GM23338 (cell line): ENCODE results near the gene MAP2K5. TPM values are rescaled to one million over a fixed set of nuclear protein-coding genes. Genes with fewer than 3 reads are reported as not detected.

Experiments used
- ATAC-seq: fragments of 200-7000 bp; cut with Tn5 transposase; 3 replicates; pipeline ENCODE4 v1.9.1; 2020
- DNase-seq: peaks from one replicate; pipeline ENCODE4 v3.0.0-alpha.2; 2015; ENCODE audit warnings: low spot score
- H2AFZ ChIP-seq: fragments of 200-600 bp; sonication (generic); 2 replicates; pipeline ENCODE4 v1.8.0; 2016; ENCODE audit warnings: antibody characterized with exemption, mild to moderate bottlenecking, moderate library complexity
- H3F3A ChIP-seq: fragments of 200-600 bp; sonication (generic); replicated peaks from 2 replicates; pipeline ENCODE4 v1.8.0; 2017; ENCODE audit warnings: antibody characterized with exemption, mixed run types, low read depth
- H3K27ac ChIP-seq: fragments of 200-600 bp; sonication (generic); 2 replicates; pipeline ENCODE4 v1.6.1; 2016; ENCODE audit warnings: low read depth
- H3K27me3 ChIP-seq: fragments of 200-600 bp; sonication (generic); 2 replicates; pipeline ENCODE4 v1.8.0; 2016; ENCODE audit warnings: mild to moderate bottlenecking, mixed run types, moderate library complexity; ENCODE audit not compliant: insufficient read depth
- H3K36me3 ChIP-seq: fragments of 200-600 bp; sonication (generic); 2 replicates; pipeline ENCODE4 v1.8.0; 2016; ENCODE audit warnings: mild to moderate bottlenecking; ENCODE audit not compliant: insufficient read depth
- H3K4me1 ChIP-seq: fragments of 200-600 bp; sonication (generic); 2 replicates; pipeline ENCODE4 v1.8.0; 2016; ENCODE audit warnings: mild to moderate bottlenecking, moderate library complexity; ENCODE audit not compliant: insufficient read depth
- H3K4me2 ChIP-seq: fragments of 200-600 bp; sonication (generic); 2 replicates; pipeline ENCODE4 v1.7.1; 2017; ENCODE audit warnings: mixed run types
- H3K4me3 ChIP-seq: fragments of 200-600 bp; sonication (generic); 2 replicates; pipeline ENCODE4 v1.6.1; 2016; ENCODE audit warnings: mixed run types
- H3K79me2 ChIP-seq: fragments of 200-600 bp; sonication (generic); replicated peaks from 2 replicates; pipeline ENCODE4 v1.8.0; 2017; ENCODE audit warnings: mild to moderate bottlenecking; ENCODE audit not compliant: insufficient read depth
- H3K9me2 ChIP-seq: fragments of 200-600 bp; sonication (generic); 2 replicates; pipeline ENCODE4 v1.8.0; 2017; ENCODE audit not compliant: insufficient read depth
- H4K20me1 ChIP-seq: fragments of 200-600 bp; sonication (generic); replicated peaks from 2 replicates; pipeline ENCODE4 v1.8.0; 2017; ENCODE audit warnings: mild to moderate bottlenecking; ENCODE audit not compliant: insufficient read depth
- H3K27ac Mint-ChIP-seq: 2 replicates; pipeline ENCODE4 v1.8.0; 2020; ENCODE audit warnings: inconsistent platforms, mild to moderate bottlenecking, moderate library complexity, mixed read lengths
- H3K27me3 Mint-ChIP-seq: 3 replicates; pipeline ENCODE4 v1.8.0; 2022; ENCODE audit warnings: low read depth, mild to moderate bottlenecking, moderate library complexity, mixed read lengths, inconsistent platforms; ENCODE audit not compliant: insufficient read depth, poor library complexity
- H3K36me3 Mint-ChIP-seq: 3 replicates; pipeline ENCODE4 v1.8.0; 2021; ENCODE audit warnings: low read depth, mild to moderate bottlenecking, inconsistent platforms, moderate library complexity, mixed read lengths
- H3K4me1 Mint-ChIP-seq: 3 replicates; pipeline ENCODE4 v1.8.0; 2020; ENCODE audit warnings: mild to moderate bottlenecking, inconsistent platforms, mixed read lengths
- H3K4me3 Mint-ChIP-seq: 3 replicates; pipeline ENCODE4 v1.8.0; 2021; ENCODE audit warnings: moderate library complexity, mild to moderate bottlenecking, inconsistent platforms, mixed read lengths
- H3K9me3 Mint-ChIP-seq: 3 replicates; pipeline ENCODE4 v1.8.0; 2020; ENCODE audit warnings: moderate library complexity, mild to moderate bottlenecking, inconsistent platforms, mixed read lengths
- CREB1 ChIP-seq: fragments of 250-450 bp; sonication (Bioruptor Pico); IDR thresholded peaks from 2 replicates; pipeline ENCODE4 v1.5.0; 2020; ENCODE audit warnings: low read depth, mild to moderate bottlenecking, moderate library complexity
- CTCF ChIP-seq, 2 experiments: fragments of 200-600 bp in 1 of 2; sonication (generic) in 1 of 2; conservative IDR thresholded peaks; 2 replicates each; pipeline versions ENCODE4 v1.5.1 to v1.6.1; 2016 to 2017; ENCODE audit warnings: antibody characterized with exemption in 2 of 2, low read depth in 2 of 2, mild to moderate bottlenecking in 2 of 2, moderate library complexity in 1 of 2
- ETS1 ChIP-seq: IDR thresholded peaks from 2 replicates; pipeline ENCODE4 v1.6.1; 2016; ENCODE audit warnings: antibody characterized with exemption
- EZH2 ChIP-seq: fragments of 200-600 bp; sonication (generic); IDR thresholded peaks from one replicate; pipeline ENCODE4 v1.8.0; 2017; ENCODE audit warnings: antibody characterized with exemption, mild to moderate bottlenecking, low read depth; ENCODE audit not compliant: unreplicated experiment
- EZH2phosphoT487 ChIP-seq: fragments of 200-600 bp; sonication (generic); IDR thresholded peaks from one replicate; pipeline ENCODE4 v1.8.1; 2018; ENCODE audit warnings: antibody characterized with exemption; ENCODE audit not compliant: unreplicated experiment
- JUNB ChIP-seq: IDR thresholded peaks from one replicate; pipeline ENCODE4 v1.6.1; 2016; ENCODE audit warnings: antibody characterized with exemption; ENCODE audit not compliant: unreplicated experiment
- NANOG ChIP-seq: IDR thresholded peaks from 2 replicates; pipeline ENCODE4 v1.6.1; 2016; ENCODE audit warnings: antibody characterized with exemption, borderline replicate concordance
- POLR2AphosphoS5 ChIP-seq: IDR thresholded peaks from 2 replicates; pipeline ENCODE4 v1.6.1; 2016; ENCODE audit warnings: antibody characterized with exemption, low read depth
- REST ChIP-seq: IDR thresholded peaks from one replicate; pipeline ENCODE4 v1.6.1; 2018; ENCODE audit warnings: antibody characterized with exemption; ENCODE audit not compliant: unreplicated experiment
- STAT1 ChIP-seq: IDR thresholded peaks from one replicate; pipeline ENCODE4 v1.6.1; 2016; ENCODE audit warnings: antibody characterized with exemption; ENCODE audit not compliant: unreplicated experiment
- ZNF114 ChIP-seq: fragments of 250-450 bp; sonication (Bioruptor Pico); IDR thresholded peaks from 2 replicates; pipeline ENCODE4 v1.5.0; 2020; ENCODE audit warnings: mild to moderate bottlenecking, moderate library complexity
- ZNF331 ChIP-seq: fragments of 250-450 bp; sonication (Bioruptor Pico); IDR thresholded peaks from 2 replicates; pipeline ENCODE4 v1.5.0; 2020; ENCODE audit warnings: low read depth, mild to moderate bottlenecking, moderate library complexity
- ZNF462 ChIP-seq: fragments of 250-450 bp; sonication (Bioruptor Pico); IDR thresholded peaks from 2 replicates; pipeline ENCODE4 v1.5.0; 2020; ENCODE audit warnings: mild to moderate bottlenecking, moderate library complexity
- polyA plus RNA-seq: library from polyadenylated mRNA; unstranded; fragments of >200 nt; fragmentation: Nextera tagmentation; extraction: Ambion mirVana; gene quantifications from 2 replicates; pipeline ENCODE4 v1.2.1, GENCODE V29; 2016
- total RNA-seq: library from RNA; depleted of rRNA; stranded (reverse); fragments of >200 nt; shearing (Covaris generic); gene quantifications from 2 replicates; pipeline ENCODE4 v1.2.3, GENCODE V29; 2014

Gene MAP2K5
- total and polyA plus RNA-seq, 2 experiments from 2014 or later, result 6.5 to 13.6 TPM

DNA sequence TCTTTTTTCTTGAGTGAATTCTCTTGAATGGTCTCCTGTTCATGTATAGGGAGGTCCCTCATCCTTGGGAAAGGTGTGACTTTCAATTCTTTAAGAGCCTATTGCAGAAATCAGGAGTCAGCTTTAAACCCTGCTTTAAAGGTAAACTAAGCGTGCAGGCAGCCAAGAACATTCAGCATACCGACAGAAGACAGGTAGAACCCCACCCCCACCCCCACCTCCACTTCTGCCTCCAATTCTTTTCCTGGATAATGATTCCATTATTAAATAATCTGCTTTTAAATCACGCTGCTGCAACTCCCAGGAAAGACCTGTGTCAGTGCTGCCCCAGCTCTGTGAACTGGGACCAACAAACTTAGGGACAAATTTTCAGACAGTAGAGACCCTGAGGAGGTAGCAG is 233.5 kb downstream of the MAP2K5 start:
- Histone ChIP-seq H3K79me2 (no peaks in the 10 kb centered on the region), H3K27ac (no peak overlapping the region), H3K27me3 (no peaks in the 10 kb centered on the region), H2AFZ (no peak overlapping the region), H3K36me3 (no peaks in the 10 kb centered on the region), H3K4me3 (no peak overlapping the region), H3K4me2 (no peak overlapping the region), H3F3A (no peaks in the 10 kb centered on the region), H3K9me2 (peaks cover 9% of the 10 kb centered on the region; the same call in 1 of the 2 replicates), H4K20me1 (no peaks in the 10 kb centered on the region), H3K4me1 (peaks cover 27% of the 10 kb centered on the region)
- H3K27ac Mint-ChIP-seq, result no peak overlapping the region
- H3K36me3 Mint-ChIP-seq, result no peaks in the 10 kb centered on the region
- TF ChIP-seq EZH2, result no peak
- TF ChIP-seq NANOG, result no peak
- TF ChIP-seq CREB1 (CRISPR knock-in tag), result no peak
- no peak for TF ChIP-seq JUNB
- TF ChIP-seq EZH2phosphoT487, result no peak
- TF ChIP-seq ZNF462 (CRISPR knock-in tag), result no peak
- TF ChIP-seq ZNF331 (CRISPR knock-in tag), result no peak
- no peak for TF ChIP-seq POLR2AphosphoS5
- TF ChIP-seq ETS1, result no peak
- TF ChIP-seq ZNF114 (CRISPR knock-in tag), result no peak
- no peak for TF ChIP-seq STAT1
- TF ChIP-seq REST, result no peak
- no peak for TF ChIP-seq CTCF (conservative IDR thresholded peaks at IDR 0.05; ENCODE audit: low read depth in 2 of 2)
- H3K4me1 Mint-ChIP-seq, result peaks cover 67% of the 10 kb centered on the region
- no peak overlapping the region for H3K4me3 Mint-ChIP-seq
- no peaks in the 10 kb centered on the region for H3K9me3 Mint-ChIP-seq
- DNase-seq (no peak), ATAC-seq (no peak)
- H3K27me3 Mint-ChIP-seq, result no peaks in the 10 kb centered on the region
